Upper lobe of left lung (tissue), 6 donors: Measurements from ENCODE around the gene FNDC5. TPM values are rescaled to one million over a fixed set of nuclear protein-coding genes. Genes with fewer than 3 reads are reported as not detected.

Source experiments
- ATAC-seq, 2 donors: fragments of 200-7000 bp; cut with Tn5 transposase; one replicate each; pipeline ENCODE4 v1.9.1; 2022; ENCODE audit warnings: mild to moderate bottlenecking in 2 of 2, moderate library complexity in 2 of 2; ENCODE audit not compliant: low FRiP score in 2 of 2
- DNase-seq, 2 donors: peaks; one replicate each; pipeline ENCODE4 v3.0.0-alpha.2; 2019 to 2020
- H3K27ac ChIP-seq, 4 donors: fragments of 200-600 bp; sonication (generic); one replicate each; pipeline ENCODE4 v1.5.1; 2016 to 2019
- H3K27me3 ChIP-seq, 4 donors: fragments of 200-600 bp; sonication (generic); one replicate each; pipeline ENCODE4 v1.5.1; 2017 to 2019
- H3K36me3 ChIP-seq, 4 donors: fragments of 200-600 bp; sonication (generic); one replicate each; pipeline ENCODE4 v1.5.1; 2016 to 2019
- H3K4me1 ChIP-seq, 4 donors: fragments of 200-600 bp; sonication (generic); one replicate each; pipeline ENCODE4 v1.5.1; 2018 to 2019
- H3K4me3 ChIP-seq, 4 donors: fragments of 200-600 bp; sonication (generic); one replicate each; pipeline ENCODE4 v1.5.1; 2017 to 2019; ENCODE audit warnings: mild to moderate bottlenecking in 2 of 4, moderate library complexity in 1 of 4
- H3K9me3 ChIP-seq, 4 donors: fragments of 200-600 bp; sonication (generic); one replicate each; pipeline ENCODE4 v1.5.1; 2018 to 2019
- EP300 ChIP-seq, 4 donors: sonication (generic); formaldehyde crosslinking; IDR thresholded peaks; one replicate each; pipeline ENCODE4 v1.5.1; 2017; ENCODE audit warnings: antibody characterized with exemption in 4 of 4, control low read depth in 2 of 4
- POLR2A ChIP-seq, 4 donors: fragments of 450-650 bp; IDR thresholded peaks; one replicate each; pipeline ENCODE4 v1.5.1; 2016 to 2017; ENCODE audit warnings: antibody characterized with exemption in 4 of 4, mild to moderate bottlenecking in 2 of 4
- POLR2AphosphoS5 ChIP-seq, 2 donors: sonication (generic); formaldehyde crosslinking; IDR thresholded peaks; one replicate each; pipeline ENCODE4 v1.5.1; 2017; ENCODE audit warnings: antibody characterized with exemption in 2 of 2
- WGBS, 2 donors: methylation state at CpG; one replicate each; pipeline ENCODE4 v1.1.5; 2017 to 2018; 5-methylcytosine and 5-hydroxymethylcytosine counted together
- total RNA-seq, 6 donors: library from RNA; depleted of rRNA in 4 of 6; stranded (reverse); fragments of >200 nt in 4 of 6; gene quantifications; one replicate each; pipeline versions ENCODE4 v1.1.0 to v1.2.1, GENCODE V29; 2016 to 2021
- TF ChIP-seq, protein P1 (sequence below), 6 experiments: fragments of 450-650 bp in 4 of 6; fragments of 200-600 bp in 2 of 6; sonication (generic) in 2 of 6; IDR thresholded peaks; one replicate each; pipeline ENCODE4 v1.5.1; 2016 to 2019; ENCODE audit warnings: antibody characterized with exemption in 6 of 6
- donor health status: DM: no; HTN: no; CAD: no; lungs with moderate emphysema.
- donor health status: DM: no; HTN: yes; CAD: no; lungs with severe emphysema.

The FNDC5 gene
- total RNA-seq, 6 donors from 2014 or later, result 0.30 to 10.3 (median 2.2) TPM; not detected in 2

GRCh38 chr1:32813941-32814739 is 56.6 kb downstream of the FNDC5 start:
- peak in 1 of 2 donors; percentile 45 for DNase-seq
- H3K4me3 ChIP-seq, result no peak overlapping the region
- no peak for ATAC-seq

More at GRCh38 chr1:32813941-32814739, 56.6 kb downstream of the FNDC5 start:
- no peaks in the 10 kb centered on the region for H3K27me3 ChIP-seq
- H3K36me3 ChIP-seq, result peaks cover 0 to 24% (median 13%) of the 10 kb centered on the region in 4 donors
- H3K27ac ChIP-seq, result no peak overlapping the region
- WGBS, 2 donors, result 81 to 82% methylated on average over 11 of the region's 11 CpGs
- H3K4me1 ChIP-seq, result peaks cover 39 to 57% (median 41%) of the 10 kb centered on the region in 4 donors
- H3K9me3 ChIP-seq, result no peaks in the 10 kb centered on the region
- TF ChIP-seq EP300 (IDR thresholded peaks at IDR 0.05) (no peak), POLR2A (IDR thresholded peaks at IDR 0.05) (no peak), POLR2AphosphoS5 (IDR thresholded peaks at IDR 0.05) (no peak)
- TF ChIP-seq, protein P1, sequence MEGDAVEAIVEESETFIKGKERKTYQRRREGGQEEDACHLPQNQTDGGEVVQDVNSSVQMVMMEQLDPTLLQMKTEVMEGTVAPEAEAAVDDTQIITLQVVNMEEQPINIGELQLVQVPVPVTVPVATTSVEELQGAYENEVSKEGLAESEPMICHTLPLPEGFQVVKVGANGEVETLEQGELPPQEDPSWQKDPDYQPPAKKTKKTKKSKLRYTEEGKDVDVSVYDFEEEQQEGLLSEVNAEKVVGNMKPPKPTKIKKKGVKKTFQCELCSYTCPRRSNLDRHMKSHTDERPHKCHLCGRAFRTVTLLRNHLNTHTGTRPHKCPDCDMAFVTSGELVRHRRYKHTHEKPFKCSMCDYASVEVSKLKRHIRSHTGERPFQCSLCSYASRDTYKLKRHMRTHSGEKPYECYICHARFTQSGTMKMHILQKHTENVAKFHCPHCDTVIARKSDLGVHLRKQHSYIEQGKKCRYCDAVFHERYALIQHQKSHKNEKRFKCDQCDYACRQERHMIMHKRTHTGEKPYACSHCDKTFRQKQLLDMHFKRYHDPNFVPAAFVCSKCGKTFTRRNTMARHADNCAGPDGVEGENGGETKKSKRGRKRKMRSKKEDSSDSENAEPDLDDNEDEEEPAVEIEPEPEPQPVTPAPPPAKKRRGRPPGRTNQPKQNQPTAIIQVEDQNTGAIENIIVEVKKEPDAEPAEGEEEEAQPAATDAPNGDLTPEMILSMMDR (IDR thresholded peaks at IDR 0.05), result no peak

Other genes with a start within 250 kb of the FNDC5 start
- 10 to 100 TPM; 24.4 to 43.9 (median 37.3) TPM for gene ZBTB8OS, start 220.4 kb downstream of the FNDC5 start, total RNA-seq
- 100 to 1,000 TPM in 5 of 6 donors, 10 to 100 TPM in 1; 72.8 to 161 (median 131) TPM for gene RBBP4, start 219.7 kb downstream of the FNDC5 start, total RNA-seq
- gene SYNC, start 168.1 kb downstream of the FNDC5 start, total RNA-seq, result 10 to 100 TPM; 12.0 to 33.5 (median 25.8) TPM
- gene YARS1, start 53.6 kb downstream of the FNDC5 start, total RNA-seq, result 100 to 1,000 TPM in 3 of 6 donors, 10 to 100 TPM in 3; 82.1 to 110 (median 95.1) TPM
- 10 to 100 TPM; 20.8 to 85.9 (median 34.9) TPM for gene S100PBP, start 53.3 kb downstream of the FNDC5 start, total RNA-seq
- gene HPCA, start 15.6 kb upstream of the FNDC5 start, total RNA-seq, result not detected
- gene TMEM54, start 30.5 kb upstream of the FNDC5 start, total RNA-seq, result 10 to 100 TPM; 37.7 to 94.1 (median 58.6) TPM
- 10 to 100 TPM; 28.7 to 44.5 (median 37.4) TPM for gene RNF19B, start 93.9 kb upstream of the FNDC5 start, total RNA-seq
- 100 to 1,000 TPM in 5 of 6 donors, 10 to 100 TPM in 1; 90.1 to 123 (median 115) TPM for gene AK2, start 166.0 kb upstream of the FNDC5 start, total RNA-seq
- 1 to 10 TPM; 1.5 to 4.8 (median 2.8) TPM for gene AZIN2, start 210.2 kb upstream of the FNDC5 start, total RNA-seq